NCI-H526 (cell line): ENCODE results near the gene ADD1.

Source experiments
- DNase-seq, 2 experiments: peaks; one replicate each; lab custom pipeline; 2025; lab: John Stamatoyannopoulos, UW

Gene ADD1

GRCh38 chr4:2820216-2820982 is 23.2 kb upstream of the ADD1 start:
- peak in 1 of 2 experiments; percentile 32 for DNase-seq

GRCh38 chr4:2822461-2823300 is 21.0 kb upstream of the ADD1 start:
- DNase-seq = no peak

GRCh38 chr4:2823301-2823670 is 20.4 kb upstream of the ADD1 start:
- no peak for DNase-seq

- no peak for DNase-seq
These were observed 19.8 kb upstream of the ADD1 start for GRCh38 chr4:2823671-2824328.

- DNase-seq = no peak
These were observed 19.3 kb upstream of the ADD1 start for GRCh38 chr4:2824329-2824835.

GRCh38 chr4:2824836-2825381 is 18.7 kb upstream of the ADD1 start:
- DNase-seq = no peak

- no peak for DNase-seq
These were observed 17.9 kb upstream of the ADD1 start for GRCh38 chr4:2825740-2826139.

GRCh38 chr4:2827071-2827873 is 16.4 kb upstream of the ADD1 start:
- no peak for DNase-seq

GRCh38 chr4:2827874-2828751 is 15.5 kb upstream of the ADD1 start:
- DNase-seq = no peak

GRCh38 chr4:2828758-2829181 is 14.9 kb upstream of the ADD1 start:
- no peak for DNase-seq

GRCh38 chr4:2829321-2829932 is 14.2 kb upstream of the ADD1 start:
- no peak for DNase-seq

- DNase-seq = no peak
These were observed 13.7 kb upstream of the ADD1 start for GRCh38 chr4:2829933-2830451.

GRCh38 chr4:2830632-2831610 is 12.7 kb upstream of the ADD1 start:
- DNase-seq = no peak

GRCh38 chr4:2831611-2832308 is 11.9 kb upstream of the ADD1 start:
- DNase-seq = no peak

- no peak for DNase-seq
These were observed 11.2 kb upstream of the ADD1 start for GRCh38 chr4:2832309-2832980.

GRCh38 chr4:2832981-2833670 is 10.5 kb upstream of the ADD1 start:
- DNase-seq = no peak

- no peak for DNase-seq
These were observed 10.0 kb upstream of the ADD1 start for GRCh38 chr4:2833671-2834000.
